Measurements from ENCODE around the gene THAP4. TPM values are rescaled to one million over a fixed set of nuclear protein-coding genes. Genes with fewer than 3 reads are reported as not detected.

THAP4 gene
- total RNA-seq, 1 experiment from 2014 or later = 94.8 TPM

GRCh38 chr2:241582328-241582727, 54.6 kb downstream of the THAP4 start:
- CTCF ChIA-PET = no interaction called here
- H3K9me2 ChIP-seq (ENCODE audit: insufficient read depth) = no peaks in the 10 kb centered on the region
- no peak overlapping the region for H2AFZ ChIP-seq
- intact Hi-C loops (cut with micrococcal nuclease; ENCODE audit: unreplicated experiment) = no loop called here
- H3F3A ChIP-seq (ENCODE audit: insufficient read depth, low read depth) = peaks cover 27% of the 10 kb centered on the region
- BruUV-seq (replicated peaks) = no TSS peak
- no peaks in the 10 kb centered on the region for H3K27me3 ChIP-seq (ENCODE audit: insufficient read depth, low read depth)
- TF ChIP-seq EZH2 (IDR thresholded peaks at IDR 0.05; ENCODE audit: low read depth) (no peak), CTCF (conservative IDR thresholded peaks at IDR 0.05) (no peak)
- H3K4me3 ChIP-seq = no peak overlapping the region
- H4K20me1 ChIP-seq (ENCODE audit: insufficient read depth) = no peaks in the 10 kb centered on the region
- H3K4me2 ChIP-seq = no peak overlapping the region
- DNase-seq = no peak
- no peaks in the 10 kb centered on the region for H3K79me2 ChIP-seq (ENCODE audit: low read depth)
- peaks cover 16% of the 10 kb centered on the region for H3K4me1 ChIP-seq (replicated peaks; ENCODE audit: insufficient read depth)
- peaks cover 17% of the 10 kb centered on the region for H3K9me3 ChIP-seq (ENCODE audit: insufficient read depth, low read depth)
- peaks cover 44% of the 10 kb centered on the region for H3K36me3 ChIP-seq (ENCODE audit: low read depth)
- no peak overlapping the region for H3K27ac ChIP-seq
- POLR2A ChIA-PET (ENCODE audit: unreplicated experiment) = no interaction called here

DNA sequence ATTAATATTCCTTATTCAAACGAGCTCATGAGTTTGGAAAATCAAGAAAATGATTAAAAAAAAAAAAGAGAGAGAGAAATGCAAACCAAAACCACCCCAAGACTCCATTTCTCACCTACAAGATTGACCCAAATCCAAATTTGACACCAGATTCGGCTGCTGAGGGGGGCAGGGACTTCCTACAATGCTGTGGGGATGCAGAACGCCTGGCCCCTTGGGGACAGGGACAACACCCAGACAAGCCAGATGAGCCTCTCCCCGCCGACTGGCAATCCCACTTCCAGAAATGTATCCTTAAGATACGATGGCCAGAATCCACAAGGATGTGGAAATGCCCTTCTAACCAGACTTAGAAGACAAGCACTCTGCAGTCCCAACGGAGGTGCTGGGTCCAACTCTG, 57.7 kb downstream of the THAP4 start:
- H3K27me3 ChIP-seq (ENCODE audit: insufficient read depth, low read depth) = no peaks in the 10 kb centered on the region
- no peak overlapping the region for H3K4me3 ChIP-seq
- no peak overlapping the region for H3K27ac ChIP-seq
- peaks cover 4% of the 10 kb centered on the region for H3K4me1 ChIP-seq (replicated peaks; ENCODE audit: insufficient read depth)
- H2AFZ ChIP-seq = no peak overlapping the region
- no peaks in the 10 kb centered on the region for H4K20me1 ChIP-seq (ENCODE audit: insufficient read depth)
- H3K79me2 ChIP-seq (ENCODE audit: low read depth) = no peaks in the 10 kb centered on the region
- TF ChIP-seq EZH2 (IDR thresholded peaks at IDR 0.05; ENCODE audit: low read depth) (no peak), CTCF (conservative IDR thresholded peaks at IDR 0.05) (no peak)
- no peaks in the 10 kb centered on the region for H3K9me2 ChIP-seq (ENCODE audit: insufficient read depth)
- no peak for DNase-seq
- H3K4me2 ChIP-seq = no peak overlapping the region
- peaks cover 18% of the 10 kb centered on the region for H3K36me3 ChIP-seq (ENCODE audit: low read depth)
- no peaks in the 10 kb centered on the region; the same call in 1 of the 2 replicates for H3K9me3 ChIP-seq (ENCODE audit: insufficient read depth, low read depth)
- intact Hi-C loops (cut with micrococcal nuclease; ENCODE audit: unreplicated experiment) = no loop called here
- BruUV-seq (replicated peaks) = no TSS peak
- peaks cover 4% of the 10 kb centered on the region; the same call in 1 of the 2 replicates for H3F3A ChIP-seq (ENCODE audit: insufficient read depth, low read depth)
- ChIA-PET CTCF (no interaction called here), POLR2A (ENCODE audit: unreplicated experiment) (interaction anchor here (0.7 kb wide), 1 partner anchor 138 kb away, joined by 6 read pairs; no protein-coding TSS in a partner anchor)

GRCh38 chr2:241577413-241578122, 59.4 kb downstream of the THAP4 start:
- no peaks in the 10 kb centered on the region for H3K79me2 ChIP-seq (ENCODE audit: low read depth)
- ChIA-PET CTCF (no interaction called here), POLR2A (ENCODE audit: unreplicated experiment) (no interaction called here)
- H3K9me2 ChIP-seq (ENCODE audit: insufficient read depth) = no peaks in the 10 kb centered on the region
- no peaks in the 10 kb centered on the region; the same call in 1 of the 2 replicates for H3F3A ChIP-seq (ENCODE audit: insufficient read depth, low read depth)
- H4K20me1 ChIP-seq (ENCODE audit: insufficient read depth) = no peaks in the 10 kb centered on the region
- H3K4me1 ChIP-seq (replicated peaks; ENCODE audit: insufficient read depth) = no peaks in the 10 kb centered on the region
- no peak overlapping the region for H3K4me3 ChIP-seq
- no peak overlapping the region for H3K27ac ChIP-seq
- H3K36me3 ChIP-seq (ENCODE audit: low read depth) = peaks cover 1% of the 10 kb centered on the region; the same call in 1 of the 2 replicates
- no peak overlapping the region for H2AFZ ChIP-seq
- H3K4me2 ChIP-seq = no peak overlapping the region
- no peaks in the 10 kb centered on the region for H3K27me3 ChIP-seq (ENCODE audit: insufficient read depth, low read depth)
- no peaks in the 10 kb centered on the region; the same call in 1 of the 2 replicates for H3K9me3 ChIP-seq (ENCODE audit: insufficient read depth, low read depth)
- DNase-seq = no peak
- intact Hi-C loops (cut with micrococcal nuclease; ENCODE audit: unreplicated experiment) = no loop called here
- no TSS peak for BruUV-seq (replicated peaks)
- TF ChIP-seq CTCF (conservative IDR thresholded peaks at IDR 0.05) (no peak), EZH2 (IDR thresholded peaks at IDR 0.05; ENCODE audit: low read depth) (no peak)

All from PC-9 (cell line).